Stimulated activated CD4-positive, alpha-beta T cell treated with anti-CD3 and anti-CD28 coated beads, Interleukin-4, amount 100 ng/mL, for 4 hours (primary cell): ENCODE results near the gene C6orf62.
"Not testable (repeated sequence)": the region's sequence is repeated elsewhere in the genome, so short reads cannot be mapped to it uniquely, and the experiment has no call there.

ENCODE experiments used
- DNase-seq, 2 experiments: peaks; one replicate each; pipeline ENCODE4 v3.0.0-alpha.2; 2020

Gene C6orf62

DNA sequence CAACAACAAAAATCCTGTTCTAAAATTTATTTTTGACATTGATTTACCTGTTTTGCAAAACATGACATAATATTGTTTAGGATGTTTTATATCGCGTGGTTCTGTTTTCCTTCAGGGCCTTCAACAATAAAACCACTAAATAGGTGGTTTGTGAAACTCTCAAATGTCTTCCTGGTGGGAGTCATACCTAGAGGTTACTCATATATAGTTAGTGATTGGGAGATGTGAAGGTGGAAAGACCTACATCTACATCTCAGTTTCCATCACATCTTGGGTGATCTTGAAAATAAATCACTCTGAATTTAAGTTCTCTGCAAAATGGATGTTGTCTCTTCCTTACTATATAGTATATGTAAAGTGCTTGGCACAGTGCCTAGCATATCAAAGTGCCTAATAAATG, 22.9 kb downstream of the C6orf62 start:
- no peak for DNase-seq

DNA sequence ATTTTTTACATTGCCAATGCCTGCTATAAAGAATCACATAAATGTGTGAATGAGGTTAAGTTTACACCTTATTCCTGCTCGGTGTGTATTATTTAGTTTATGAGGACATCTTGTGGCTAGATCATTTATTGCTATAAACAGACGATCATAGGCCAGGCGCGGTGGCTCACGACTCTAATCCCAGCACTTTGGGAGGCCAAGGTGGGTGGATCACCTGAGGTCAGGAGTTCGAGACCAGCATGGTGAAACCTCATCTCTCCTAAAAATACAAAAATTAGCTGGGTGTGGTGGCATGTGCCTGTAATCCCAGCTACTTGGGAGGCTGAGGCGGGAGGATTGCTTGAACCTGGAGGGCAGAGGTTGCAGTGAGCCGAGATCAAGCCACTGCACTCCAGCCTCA, 23.3 kb downstream of the C6orf62 start:
- DNase-seq = peak; percentile 10 to 16

DNA sequence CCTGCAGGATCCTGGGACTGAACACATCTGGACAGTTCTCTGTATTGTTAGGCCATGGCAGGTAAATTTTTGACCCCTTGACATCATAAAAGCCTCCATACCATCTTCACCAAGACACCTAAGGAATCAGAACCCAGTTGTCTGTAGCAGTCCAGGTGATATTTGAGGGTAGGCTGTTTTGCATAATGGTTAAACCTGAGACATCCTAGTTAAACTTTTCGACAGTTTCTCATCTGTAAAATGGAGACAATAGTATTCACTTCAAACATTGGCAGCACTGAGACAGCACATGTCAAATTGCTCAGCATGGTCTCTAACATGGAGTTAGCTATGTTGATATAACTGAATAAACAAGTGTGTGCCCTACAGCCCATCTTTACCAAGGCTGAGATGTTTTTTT, 24.8 kb downstream of the C6orf62 start:
- no peak for DNase-seq

DNA sequence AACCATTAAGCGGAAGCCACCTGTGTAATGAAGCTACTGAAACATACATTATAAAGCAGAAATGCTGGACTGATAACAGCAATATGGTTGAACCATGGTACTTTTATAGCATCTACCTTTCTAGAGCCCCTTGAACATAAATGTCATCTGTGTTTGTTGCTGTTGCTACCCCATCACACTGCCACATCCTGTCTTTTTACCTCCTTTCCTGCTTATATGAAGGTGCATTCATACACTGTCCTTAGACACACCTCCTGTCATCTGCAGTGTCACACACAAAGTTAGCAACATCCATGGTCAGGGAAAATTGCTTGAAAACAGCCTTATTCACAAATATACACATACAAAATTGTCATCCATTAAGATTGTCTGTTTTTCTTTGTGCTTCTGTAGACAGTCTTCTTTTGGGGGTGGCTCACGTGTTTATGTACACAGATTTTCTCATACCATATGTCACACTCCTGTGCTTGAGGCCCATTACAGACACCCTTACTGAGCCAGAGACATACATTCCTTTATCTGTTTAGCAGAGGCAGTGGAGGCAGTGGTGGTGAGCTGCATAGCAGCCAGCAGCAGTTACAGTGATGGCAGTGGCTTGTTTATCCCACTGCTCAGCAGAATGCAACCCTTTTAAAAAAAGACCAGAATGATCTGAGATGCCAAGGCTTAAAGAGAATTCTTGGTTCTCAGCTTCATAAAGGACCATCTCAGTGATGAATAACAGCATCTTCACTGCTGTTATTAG, 25.9 kb downstream of the C6orf62 start:
- no peak for DNase-seq

DNA sequence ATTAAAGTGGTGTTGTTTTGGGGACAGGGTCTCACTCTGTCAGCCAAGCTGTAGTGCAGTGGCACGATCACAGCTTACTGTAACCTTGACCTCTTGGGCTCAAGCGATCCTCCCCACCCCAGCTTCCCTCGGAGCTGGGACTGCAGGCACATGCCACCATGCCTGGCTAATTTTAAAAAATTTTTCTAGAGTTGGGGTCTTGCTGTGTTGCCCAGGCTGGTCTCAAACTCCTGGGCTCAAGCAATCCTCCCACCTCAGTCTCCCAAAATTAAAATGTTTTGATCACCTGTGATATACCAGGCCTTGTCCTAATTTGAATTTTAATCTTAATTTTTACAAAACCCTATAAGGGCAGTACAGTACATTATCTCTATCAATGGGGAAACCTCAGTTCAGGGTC, 26.5 kb downstream of the C6orf62 start:
- DNase-seq = no peak

DNA sequence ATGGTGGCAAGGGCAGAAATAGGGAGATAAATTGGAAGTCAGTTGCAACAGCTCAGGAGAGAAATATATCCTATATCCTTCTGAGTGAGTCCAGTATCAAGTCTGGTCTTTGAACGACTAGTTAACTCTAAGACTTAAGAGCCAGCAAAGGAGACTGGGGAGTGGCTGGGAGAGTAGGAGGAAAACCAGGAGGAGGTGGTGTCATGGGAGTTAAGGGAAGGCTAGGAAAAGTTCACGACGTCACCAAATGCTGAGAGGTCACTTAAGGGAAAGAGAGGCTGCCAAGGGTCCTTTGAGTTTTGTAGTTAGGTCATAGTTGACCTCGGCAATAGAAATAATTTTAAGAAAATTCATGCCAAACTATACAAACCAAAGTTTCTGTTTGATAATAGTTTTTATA, 27.0 kb downstream of the C6orf62 start:
- DNase-seq = no peak

DNA sequence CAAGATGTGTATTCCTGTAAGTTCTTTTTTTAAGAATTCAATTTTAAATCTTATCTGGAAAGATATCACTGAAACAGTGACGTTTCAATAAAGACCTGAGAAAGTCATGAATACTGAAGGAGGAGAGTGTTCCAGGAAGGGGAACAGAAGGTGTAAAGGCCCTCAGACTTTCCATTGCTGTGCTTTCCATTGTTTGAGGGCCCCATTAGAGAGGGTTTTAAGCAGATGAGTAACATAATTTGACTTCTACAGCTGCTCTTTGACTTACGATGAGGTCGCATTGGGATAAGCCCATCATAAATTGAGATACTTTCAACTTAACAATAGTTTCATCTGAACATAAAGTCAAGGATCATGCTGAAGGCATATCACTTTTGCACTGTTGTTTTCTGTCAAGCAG, 27.4 kb downstream of the C6orf62 start:
- no peak for DNase-seq

DNA sequence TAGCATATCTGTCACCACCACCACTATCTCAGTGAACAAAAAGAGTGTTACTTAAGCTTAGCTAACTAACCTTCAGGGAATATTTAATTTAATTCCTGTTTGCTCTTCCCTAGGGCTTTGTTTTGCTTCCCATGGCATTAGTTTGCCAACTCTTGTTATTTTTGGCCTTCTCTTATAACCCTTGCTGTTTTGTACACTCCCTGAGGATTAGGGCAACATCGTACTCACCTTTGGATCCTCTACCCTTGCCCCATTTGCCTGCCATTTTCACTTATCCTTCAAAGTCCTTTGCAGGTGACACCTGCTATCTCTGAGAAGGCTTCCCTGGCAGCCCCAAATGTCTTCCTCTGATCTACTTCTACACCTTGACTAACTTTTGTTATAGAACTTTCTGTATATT, 28.4 kb downstream of the C6orf62 start:
- no peak for DNase-seq

DNA sequence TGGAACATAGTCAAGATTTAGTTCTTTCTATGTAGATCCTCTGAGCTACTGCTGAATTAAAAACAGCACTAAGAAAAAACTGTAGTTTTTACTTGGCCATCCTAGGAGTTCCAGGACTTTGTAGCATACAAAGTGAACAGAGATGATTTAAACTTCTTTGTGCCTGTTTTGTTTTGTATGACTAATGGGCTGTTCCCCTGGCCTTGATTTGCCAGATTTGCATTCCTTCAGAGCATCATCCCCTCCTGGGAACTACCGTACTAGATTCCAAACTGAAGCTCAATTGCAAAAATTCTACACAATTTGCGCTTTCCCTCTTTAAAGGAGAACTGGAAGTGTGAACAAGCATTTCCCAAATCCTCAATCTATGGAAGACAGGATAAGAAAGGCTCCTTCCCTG, 29.0 kb downstream of the C6orf62 start:
- DNase-seq = no peak

DNA sequence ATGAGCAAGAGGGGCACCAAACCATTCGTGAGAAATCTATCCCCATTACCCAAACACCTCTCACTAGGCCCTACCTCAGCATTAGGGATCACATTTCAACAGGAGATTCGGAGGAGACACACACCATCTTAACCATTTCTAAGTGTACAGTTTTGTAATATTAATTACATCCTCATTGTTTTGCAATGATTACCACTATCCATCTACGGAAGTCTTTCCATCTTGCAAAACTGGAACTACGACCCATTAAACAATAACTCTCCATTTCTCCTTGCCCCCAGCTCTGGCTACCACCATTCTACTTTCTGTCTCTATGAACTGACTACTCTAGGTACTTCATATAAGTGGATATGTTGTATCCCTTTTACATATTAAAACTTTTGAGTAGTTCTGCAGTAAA, 32.0 kb downstream of the C6orf62 start:
- no peak for DNase-seq

DNA sequence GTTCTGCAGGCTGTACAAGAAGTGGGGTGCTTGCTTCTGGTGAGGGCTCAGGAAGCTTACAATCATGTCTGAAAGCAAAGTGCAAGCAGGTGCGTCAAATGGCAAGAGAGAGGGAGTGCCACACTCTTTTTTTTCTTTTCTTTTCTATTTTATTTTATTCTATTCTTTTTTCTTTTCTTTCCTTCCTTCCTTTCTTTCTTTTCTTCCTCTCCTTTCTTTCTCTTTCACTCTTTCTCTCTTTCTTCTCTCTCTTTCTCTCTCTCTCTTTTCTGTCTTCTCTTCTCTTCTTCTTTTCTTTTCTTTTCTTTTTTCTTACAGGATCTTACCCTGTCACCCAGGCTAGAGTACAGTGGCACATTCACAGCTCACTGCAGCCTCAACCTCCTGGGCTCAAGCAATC, 32.5 kb downstream of the C6orf62 start:
- DNase-seq = no peak

DNA sequence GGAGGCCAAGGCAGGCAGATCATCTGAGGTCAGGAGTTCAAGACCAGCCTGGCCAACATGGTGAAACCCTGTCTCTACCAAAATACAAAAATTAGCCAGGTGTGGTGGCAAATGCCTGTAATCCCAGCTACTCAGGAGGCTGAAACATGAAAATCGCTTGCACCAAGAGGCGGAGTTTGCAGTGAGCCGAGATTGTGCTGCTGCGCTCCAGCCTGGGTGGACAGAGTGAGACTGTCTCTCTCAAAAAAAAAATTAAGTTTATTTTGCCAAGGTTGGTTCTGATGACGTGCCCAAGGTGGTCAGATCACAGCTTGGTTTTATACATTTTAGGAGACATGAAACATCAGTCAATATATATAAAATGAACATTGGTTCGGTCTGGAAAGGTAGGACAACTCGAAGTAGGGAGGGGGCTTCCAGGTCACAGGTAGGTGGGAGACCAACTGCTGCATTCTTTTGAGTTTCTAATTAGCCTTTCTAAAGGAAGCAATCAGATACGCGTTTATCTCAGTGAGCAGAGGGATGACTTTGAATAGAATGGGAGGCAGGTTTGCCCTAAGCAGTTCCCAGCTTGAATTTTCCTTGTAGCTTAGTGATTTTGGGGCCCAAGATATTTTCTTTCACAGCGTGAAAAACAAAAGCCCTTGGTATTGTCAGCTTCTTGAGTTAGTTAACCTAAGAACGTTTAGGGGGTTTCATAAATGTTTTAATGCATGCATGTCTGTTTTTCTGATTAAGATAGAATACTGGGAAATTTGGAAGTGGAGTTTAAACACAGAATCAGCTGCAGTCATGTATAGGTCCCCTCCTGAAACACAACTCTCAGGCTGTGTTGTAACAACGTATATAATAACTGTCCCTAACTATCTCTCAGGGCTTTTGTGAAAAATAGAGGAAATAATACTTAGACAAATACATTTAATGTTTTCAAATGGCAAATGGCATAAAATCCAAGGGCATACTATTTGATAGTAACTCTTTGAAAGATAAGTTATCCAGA, 35.4 kb downstream of the C6orf62 start:
- no peak for DNase-seq

DNA sequence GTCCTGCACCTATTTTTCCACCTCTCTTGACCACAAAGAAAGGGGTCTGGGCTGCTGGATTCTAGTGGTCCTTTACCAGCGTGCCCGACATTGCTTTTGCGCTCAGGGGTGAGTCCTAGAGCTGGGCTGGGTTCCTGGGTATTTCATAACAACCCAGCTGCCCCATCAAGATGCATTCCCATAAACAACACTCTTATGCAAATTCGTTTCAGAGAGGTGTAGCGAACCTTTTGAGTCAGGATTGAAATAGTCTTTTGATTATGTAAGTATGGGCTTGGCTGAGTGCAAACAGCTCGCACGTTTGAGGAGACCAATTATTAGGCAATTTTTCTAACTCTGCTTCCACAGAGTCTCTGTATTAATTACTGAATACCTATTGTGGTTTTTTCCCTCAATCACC, 38.4 kb downstream of the C6orf62 start:
- no peak for DNase-seq

DNA sequence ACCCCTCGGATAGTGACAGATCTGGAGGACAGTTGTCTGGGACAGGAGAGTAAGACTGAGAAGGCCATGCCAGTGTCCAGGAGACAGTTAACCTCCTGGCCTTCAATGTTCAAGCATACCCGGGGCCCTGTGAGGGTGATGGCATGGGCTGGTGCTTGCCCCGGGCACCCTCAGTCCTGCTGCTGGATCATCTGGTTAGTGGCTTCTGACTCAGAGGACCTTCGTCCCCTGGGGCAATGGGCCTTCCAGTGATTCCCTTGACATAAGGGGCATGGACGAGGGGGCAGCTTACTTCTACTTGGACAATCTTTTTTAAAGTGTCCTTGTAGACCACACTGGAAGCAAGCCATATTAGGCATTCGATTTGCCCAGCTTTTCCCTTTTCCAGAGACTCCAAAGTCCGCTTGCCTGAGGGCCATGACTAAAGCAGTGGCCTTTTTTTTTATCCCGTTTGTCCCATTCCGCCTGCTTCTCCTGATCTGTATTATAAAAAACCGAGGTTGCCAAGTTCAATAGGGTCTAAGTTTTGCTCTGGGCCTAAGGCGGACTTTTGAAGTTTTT, 40.1 kb downstream of the C6orf62 start:
- DNase-seq = not testable (repeated sequence)

DNA sequence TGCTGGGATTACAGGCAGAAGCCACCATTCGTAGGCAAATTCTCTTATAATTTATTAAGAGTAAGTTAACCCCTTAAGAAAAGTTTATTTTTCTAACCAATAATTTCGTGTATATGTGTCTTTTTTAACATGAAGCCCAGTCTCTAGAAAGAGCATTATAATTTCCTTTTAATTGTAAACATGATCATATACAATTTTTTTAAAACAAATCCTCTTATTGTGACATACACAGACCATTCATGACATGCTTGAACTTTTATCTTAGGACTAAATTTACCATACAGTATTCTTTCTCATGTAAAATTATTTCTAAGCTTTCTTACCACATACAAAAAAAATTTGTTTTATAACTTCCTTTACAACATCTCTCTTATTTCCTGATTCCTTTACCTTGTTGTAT, 45.3 kb downstream of the C6orf62 start:
- no peak for DNase-seq

DNA sequence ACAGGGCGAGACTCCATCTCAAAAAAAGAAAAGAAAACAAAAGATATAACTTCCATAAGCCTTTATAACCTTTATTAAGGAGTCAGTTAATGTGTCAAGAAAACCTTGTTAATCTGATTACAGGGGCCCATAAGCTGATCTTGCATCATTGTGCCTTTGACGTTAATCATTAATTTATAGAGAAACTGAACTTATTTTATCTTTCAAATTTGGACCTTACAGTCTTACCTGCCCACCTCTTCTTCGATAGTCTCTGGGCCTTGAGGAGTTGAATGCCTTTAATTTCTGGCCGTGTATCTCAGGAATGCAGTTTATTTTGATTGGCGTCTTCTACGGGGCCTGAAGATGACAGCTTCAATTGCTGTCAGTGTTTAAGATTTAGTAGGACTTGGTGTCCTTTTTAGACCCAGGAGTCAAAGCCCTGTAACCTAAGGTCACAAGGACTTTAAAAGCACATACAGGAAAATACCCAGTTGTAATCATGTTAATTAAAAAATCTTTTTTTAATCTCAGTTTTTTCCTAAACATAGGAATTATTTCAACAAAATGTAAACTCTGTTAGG, 46.3 kb downstream of the C6orf62 start:
- no peak for DNase-seq

DNA sequence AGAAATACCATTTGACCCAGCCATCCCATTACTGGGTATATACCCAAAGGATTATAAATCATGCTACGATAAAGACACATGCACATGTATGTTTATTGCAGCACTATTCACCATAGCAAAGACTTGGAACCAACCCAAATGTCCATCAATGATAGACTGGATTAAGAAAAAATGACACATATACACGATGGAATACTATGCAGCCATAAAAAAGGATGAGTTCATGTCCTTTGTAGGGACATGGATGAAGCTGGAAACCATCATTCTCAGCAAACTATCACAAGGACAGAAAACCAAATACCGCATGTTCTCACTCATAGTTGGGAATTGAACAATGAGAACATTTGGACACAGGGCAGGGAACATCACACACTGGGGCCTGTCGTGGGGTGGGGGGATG, 47.9 kb downstream of the C6orf62 start:
- DNase-seq = not testable (repeated sequence)

DNA sequence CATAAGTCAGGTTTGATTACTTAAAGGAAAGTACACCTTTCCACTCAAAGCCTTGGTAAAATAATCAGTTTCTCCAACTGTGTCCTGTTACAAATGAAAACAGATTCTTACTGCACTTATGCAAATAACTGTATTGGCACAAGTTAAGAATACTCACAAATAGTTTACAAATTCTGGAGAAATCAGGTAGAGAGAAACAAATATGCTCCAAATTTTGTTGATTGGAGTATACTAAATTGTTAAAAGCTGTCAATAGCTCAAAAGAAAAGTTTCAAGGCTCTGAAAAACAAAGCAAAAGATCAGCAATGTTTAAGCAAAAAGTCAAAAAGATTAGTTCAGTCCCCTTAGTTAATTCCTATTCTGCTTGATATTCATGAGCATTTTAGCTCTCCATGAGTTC, 48.5 kb downstream of the C6orf62 start:
- not testable (repeated sequence) for DNase-seq

DNA sequence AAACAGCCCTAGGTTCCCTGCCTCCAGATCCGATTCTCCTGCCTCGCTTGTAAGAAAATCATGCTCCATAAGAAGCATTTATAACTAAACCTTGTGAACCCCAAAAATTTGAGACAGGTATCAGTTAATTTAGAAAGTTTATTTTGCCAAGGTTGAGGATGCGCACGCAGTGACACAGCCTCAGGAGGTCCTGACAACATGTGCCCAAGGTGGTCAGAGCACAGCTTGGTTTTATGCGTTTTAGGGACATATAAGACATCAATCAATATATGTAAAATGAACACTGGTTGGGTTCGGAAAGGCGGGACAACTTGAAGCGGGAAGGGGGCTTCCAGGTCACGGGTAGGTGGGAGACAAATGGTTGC, 50.0 kb downstream of the C6orf62 start:
- DNase-seq = no peak

DNA sequence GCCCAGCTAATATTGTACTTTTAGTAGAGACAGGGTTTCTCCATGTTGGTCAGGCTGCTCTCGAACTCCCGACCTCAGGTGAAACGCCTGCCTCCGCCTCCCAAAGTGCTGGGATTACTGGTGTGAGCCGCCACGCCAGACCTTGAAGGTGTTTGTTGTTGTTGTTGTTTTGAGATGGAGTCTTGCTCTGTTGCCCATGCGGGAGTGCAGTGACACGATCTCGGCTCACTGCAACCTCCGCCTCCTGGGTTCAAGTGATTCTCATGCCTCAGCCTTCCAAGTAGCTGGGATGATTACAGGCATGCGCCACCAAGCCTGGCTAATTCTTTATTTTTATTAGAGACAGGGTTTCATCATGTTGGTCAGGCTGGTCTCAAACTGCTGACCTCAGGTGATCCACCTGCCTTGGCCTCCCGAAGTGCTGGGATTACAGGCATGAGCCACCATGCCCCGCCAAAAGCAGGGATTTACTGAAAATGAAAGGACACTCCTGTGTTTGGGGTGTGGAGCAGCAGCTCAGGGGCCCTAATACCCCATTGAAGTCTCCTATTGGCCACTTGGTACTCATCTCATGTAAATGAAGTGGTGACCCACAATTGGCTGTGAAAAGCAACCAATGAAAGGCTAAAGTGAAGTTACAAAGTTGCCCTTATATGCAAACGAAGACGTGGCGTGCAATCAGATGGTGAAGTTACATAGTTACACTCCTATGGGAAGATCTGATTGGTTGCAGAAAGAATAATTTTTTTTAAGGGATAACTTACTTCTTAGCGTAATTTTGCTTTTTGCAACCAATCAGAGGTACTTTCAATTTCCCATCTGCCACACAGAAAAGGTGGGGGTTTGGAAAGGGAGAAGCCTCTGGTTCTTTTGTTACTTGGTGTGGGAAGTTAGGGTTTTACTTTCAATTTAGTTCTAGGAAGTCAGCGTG, 50.6 kb downstream of the C6orf62 start:
- DNase-seq = not testable (repeated sequence)

DNA sequence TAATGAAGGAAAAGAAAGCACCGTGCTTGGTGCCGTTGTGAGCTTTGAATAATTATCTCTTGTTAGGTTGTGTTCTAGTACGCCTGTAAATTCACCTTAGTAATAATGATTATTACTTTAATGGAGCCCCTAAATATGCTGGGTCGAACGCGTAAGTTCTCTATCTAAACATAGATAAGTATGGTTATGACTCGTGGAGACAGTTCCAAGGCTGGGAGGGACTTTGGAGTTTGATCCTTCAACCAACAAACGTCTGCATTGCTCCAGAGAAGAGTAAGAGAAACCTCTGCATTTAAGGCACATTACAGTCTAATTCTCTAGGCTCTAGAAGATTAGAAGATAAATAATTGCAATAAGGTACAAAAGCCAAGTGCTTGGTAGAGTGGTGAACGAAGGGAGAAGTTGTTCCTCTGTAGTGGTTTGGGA, 51.6 kb downstream of the C6orf62 start:
- no peak for DNase-seq
